DMS53 treated with DMSO at 0.1 percent for 48 hours (cell line): ENCODE measurements around the gene MIGA1.
A peak's percentile ranks its signal among the peaks of the same experiment; 100 is the strongest.
"Not testable (repeated sequence)": the region's sequence is repeated elsewhere in the genome, so short reads cannot be mapped to it uniquely, and the experiment has no call there.

Experiments
- DNase-seq: peaks from one replicate; lab custom pipeline; 2025; ENCODE audit not compliant: unreplicated experiment; lab: John Stamatoyannopoulos, UW

Gene MIGA1

GRCh38 chr1:77779529-77780281 lies at the start of gene MIGA1:
Gene MIGA1, plus strand, starts transcription at chr1:77779649. Its CDS starts 3,604 bp downstream, at chr1:77783253.
- DNase-seq, result peak; percentile 98

- DNase-seq, result no peak
Measured at GRCh38 chr1:77732090-77732489, 47.4 kb upstream of the MIGA1 start.

GRCh38 chr1:77739235-77739634 lies 40.2 kb upstream of the MIGA1 start:
- no peak for DNase-seq

- DNase-seq, result no peak
Measured at GRCh38 chr1:77741316-77741715, 38.1 kb upstream of the MIGA1 start.

- no peak for DNase-seq
Measured at GRCh38 chr1:77742011-77742555, 37.4 kb upstream of the MIGA1 start.

- DNase-seq, result no peak
Measured at GRCh38 chr1:77744576-77744975, 34.9 kb upstream of the MIGA1 start.

GRCh38 chr1:77749489-77749888 lies 30.0 kb upstream of the MIGA1 start:
- DNase-seq, result not testable (repeated sequence)

GRCh38 chr1:77756052-77756754 lies 23.2 kb upstream of the MIGA1 start:
- DNase-seq, result no peak

GRCh38 chr1:77757066-77757584 lies 22.3 kb upstream of the MIGA1 start:
- no peak for DNase-seq

- DNase-seq, result no peak
Measured at GRCh38 chr1:77757603-77758002, 21.8 kb upstream of the MIGA1 start.

GRCh38 chr1:77759071-77760028 lies 20.1 kb upstream of the MIGA1 start, which contains the start of gene USP33:
Gene USP33, minus strand, starts transcription at chr1:77759852. Its CDS starts 18,155 bp downstream, at chr1:77741697.
- peak; percentile 81 for DNase-seq

GRCh38 chr1:77762072-77762476 lies 17.4 kb upstream of the MIGA1 start:
- DNase-seq, result no peak

- DNase-seq, result no peak
Measured at GRCh38 chr1:77768006-77768405, 11.4 kb upstream of the MIGA1 start.

GRCh38 chr1:77776007-77776700 lies 3.3 kb upstream of the MIGA1 start:
- no peak for DNase-seq

- DNase-seq, result no peak
Measured at GRCh38 chr1:77781683-77782082, 2.2 kb downstream of the MIGA1 start.

GRCh38 chr1:77783141-77783540 lies 3.7 kb downstream of the MIGA1 start:
- no peak for DNase-seq

GRCh38 chr1:77786093-77786741 lies 6.8 kb downstream of the MIGA1 start:
- DNase-seq, result not testable (repeated sequence)

- no peak for DNase-seq
Measured at GRCh38 chr1:77794550-77794949, 15.1 kb downstream of the MIGA1 start.

- no peak for DNase-seq
Measured at GRCh38 chr1:77796695-77797405, 17.4 kb downstream of the MIGA1 start.
